ENCODE data around the gene ACAA2. TPM values are rescaled to one million over a fixed set of nuclear protein-coding genes. Genes with fewer than 3 reads are reported as not detected.
A peak's percentile ranks its signal among the peaks of the same experiment; 100 is the strongest.

ACAA2 gene
- polyA plus RNA-seq, 3 donors, result 20.8 to 109 (median 97.6) TPM

DNA sequence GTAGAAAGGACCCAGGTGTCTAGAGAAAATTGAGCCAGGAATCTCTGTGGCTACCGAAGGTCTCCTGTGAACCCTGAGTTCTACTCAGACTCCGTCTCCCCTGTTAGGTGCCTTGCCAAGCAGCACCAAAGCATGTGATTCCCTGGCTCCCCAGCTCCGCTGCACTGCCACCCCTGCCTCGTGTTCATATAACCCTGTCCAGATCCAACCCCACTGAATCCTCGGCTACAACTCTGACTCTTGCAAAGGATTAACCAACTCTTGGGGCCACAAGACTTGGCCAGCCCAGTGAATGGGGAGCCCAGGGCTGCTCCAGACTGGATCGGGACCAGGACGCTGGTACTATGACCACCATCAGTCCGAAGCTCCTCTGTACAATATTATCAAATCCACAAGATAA, 37.3 kb upstream of the ACAA2 start:
- no peak overlapping the region for H3K4me3 Mint-ChIP-seq
- no peaks in the 10 kb centered on the region for H3K27me3 ChIP-seq (ENCODE audit: control insufficient read depth in 2 of 2, insufficient read depth in 2 of 2, low read length in 2 of 2)
- no peaks in the 10 kb centered on the region for H3K36me3 ChIP-seq (replicated peaks in 1 of 2; ENCODE audit: control insufficient read depth in 1 of 2, insufficient read depth in 2 of 2, low read length in 2 of 2)
- H3K9ac ChIP-seq (ENCODE audit: insufficient read depth, low read length, poor library complexity, severe bottlenecking), result no peak overlapping the region
- WGBS (ENCODE audit: insufficient coverage), result 91% methylated on average over 8 of the region's 8 CpGs
- no peaks in the 10 kb centered on the region for H3K9me3 Mint-ChIP-seq
- H3K79me2 ChIP-seq (ENCODE audit: insufficient read depth, low read length), result no peaks in the 10 kb centered on the region
- DNase-seq, result no peak
- intact Hi-C loops (cut with micrococcal nuclease), result loop anchor here in 1 of 2 donors (5.0 kb wide), 1 partner anchor 338 kb away; no protein-coding TSS in a partner anchor
- no peaks in the 10 kb centered on the region for H3K4me1 ChIP-seq (ENCODE audit: control insufficient read depth in 1 of 2, insufficient read depth in 2 of 2, low read length in 2 of 2)
- H3K4me2 ChIP-seq (replicated peaks; ENCODE audit: extremely low read depth, low read length, poor library complexity, severe bottlenecking), result no peak overlapping the region
- no peak overlapping the region for H3K4me3 ChIP-seq (replicated peaks in 1 of 3; ENCODE audit: low read depth in 2 of 3, low read length in 3 of 3)
- H3K9me3 ChIP-seq (replicated peaks in 1 of 2; ENCODE audit: control insufficient read depth in 1 of 2, insufficient read depth in 1 of 2, low read length in 2 of 2), result no peaks in the 10 kb centered on the region
- peaks cover 4 to 8% (median 5%) of the 10 kb centered on the region in 3 donors for H3K27me3 Mint-ChIP-seq (ENCODE audit: low read depth in 3 of 3)
- no peak overlapping the region for H3K27ac Mint-ChIP-seq
- H4K20me1 ChIP-seq (ENCODE audit: insufficient read depth, low read length), result no peaks in the 10 kb centered on the region
- no peak overlapping the region for H2AFZ ChIP-seq (ENCODE audit: insufficient read depth, low read depth, low read length, poor library complexity, severe bottlenecking)
- H3K36me3 Mint-ChIP-seq, result no peaks in the 10 kb centered on the region
- no peak for TF ChIP-seq CTCF (IDR thresholded peaks at IDR 0.05)
- H3K4me1 Mint-ChIP-seq, result no peaks in the 10 kb centered on the region
- no peak overlapping the region for H3K27ac ChIP-seq (ENCODE audit: low read depth in 1 of 2, low read length in 2 of 2)

GRCh38 chr18:49849331-49850217, 36.2 kb upstream of the ACAA2 start:
- Mint-ChIP-seq H3K4me1 (no peaks in the 10 kb centered on the region), H3K27me3 (ENCODE audit: low read depth in 3 of 3) (peaks cover 4 to 8% (median 5%) of the 10 kb centered on the region in 3 donors), H3K4me3 (peak overlapping the region in 1 of 2 donors; percentile 32), H3K9me3 (no peaks in the 10 kb centered on the region), H3K36me3 (no peaks in the 10 kb centered on the region), H3K27ac (peak overlapping the region in 1 of 7 donors; percentile 12)
- Histone ChIP-seq H3K36me3 (replicated peaks in 1 of 2; ENCODE audit: control insufficient read depth in 1 of 2, insufficient read depth in 2 of 2, low read length in 2 of 2) (no peaks in the 10 kb centered on the region), H3K27me3 (ENCODE audit: control insufficient read depth in 2 of 2, insufficient read depth in 2 of 2, low read length in 2 of 2) (no peaks in the 10 kb centered on the region), H4K20me1 (ENCODE audit: insufficient read depth, low read length) (no peaks in the 10 kb centered on the region), H3K9ac (ENCODE audit: insufficient read depth, low read length, poor library complexity, severe bottlenecking) (no peak overlapping the region), H3K4me2 (replicated peaks; ENCODE audit: extremely low read depth, low read length, poor library complexity, severe bottlenecking) (no peak overlapping the region), H3K79me2 (ENCODE audit: insufficient read depth, low read length) (no peaks in the 10 kb centered on the region), H2AFZ (ENCODE audit: insufficient read depth, low read depth, low read length, poor library complexity, severe bottlenecking) (no peak overlapping the region), H3K4me3 (replicated peaks in 1 of 3; ENCODE audit: low read depth in 2 of 3, low read length in 3 of 3) (no peak overlapping the region), H3K4me1 (ENCODE audit: control insufficient read depth in 1 of 2, insufficient read depth in 2 of 2, low read length in 2 of 2) (no peaks in the 10 kb centered on the region), H3K9me3 (replicated peaks in 1 of 2; ENCODE audit: control insufficient read depth in 1 of 2, insufficient read depth in 1 of 2, low read length in 2 of 2) (no peaks in the 10 kb centered on the region), H3K27ac (ENCODE audit: low read depth in 1 of 2, low read length in 2 of 2) (no peak overlapping the region)
- DNase-seq, result no peak
- TF ChIP-seq CTCF (IDR thresholded peaks at IDR 0.05), result no peak
- intact Hi-C loops (cut with micrococcal nuclease), result loop anchor here in 1 of 2 donors (5.0 kb wide), 1 partner anchor 337 kb away; no protein-coding TSS in a partner anchor
- 82% methylated on average over 11 of the region's 14 CpGs for WGBS (ENCODE audit: insufficient coverage)
